PC-9 (cell line): Measurements from ENCODE around the gene TBC1D8B.

Experiments used
- CTCF ChIP-seq: fragments of 200-600 bp; sonication (generic); conservative IDR thresholded peaks from 2 replicates; pipeline ENCODE4 v1.6.1; 2017; ENCODE audit warnings: mixed run types, antibody characterized with exemption, mild to moderate bottlenecking, moderate library complexity
- EZH2 ChIP-seq: fragments of 200-600 bp; sonication (generic); IDR thresholded peaks from 2 replicates; pipeline ENCODE4 v1.8.0; 2017; ENCODE audit warnings: antibody characterized with exemption, low read depth

GRCh38 chrX:106901341-106901740, 98.9 kb downstream of the TBC1D8B start:
- no peak for TF ChIP-seq CTCF
- TF ChIP-seq EZH2, result no peak
